Activated naive CD4-positive, alpha-beta T cell treated with anti-CD3 and anti-CD28 coated beads, Interleukin-2, amount 50 U/mL, for 72 hours (primary cell): Measurements from ENCODE around the gene FRMPD1. TPM values are rescaled to one million over a fixed set of nuclear protein-coding genes. Genes with fewer than 3 reads are reported as not detected.

Experiments
- ATAC-seq, 2 donors: fragments of 150-1000 bp; cut with Tn5 transposase; 2 replicates each; pipeline ENCODE4 v1.10.0; 2021; ENCODE audit warnings: mild to moderate bottlenecking in 2 of 2, moderate library complexity in 2 of 2
- DNase-seq, 2 donors: peaks; one replicate each; pipeline ENCODE4 v3.0.0; 2021 to 2022; ENCODE audit warnings: low spot score in 2 of 2
- H3K27ac Mint-ChIP-seq, 2 donors: one replicate each; pipeline ENCODE4 v1.8.0; 2022; ENCODE audit warnings: mild to moderate bottlenecking in 2 of 2, mixed read lengths in 2 of 2
- H3K36me3 Mint-ChIP-seq, 2 donors: one replicate each; pipeline ENCODE4 v1.8.0; 2022; ENCODE audit warnings: mixed read lengths in 2 of 2
- H3K9me3 Mint-ChIP-seq, 2 donors: one replicate each; pipeline ENCODE4 v1.8.0; 2022; ENCODE audit warnings: mixed read lengths in 2 of 2
- total RNA-seq, 2 donors: library from RNA; stranded (reverse); gene quantifications; one replicate each; pipeline ENCODE4 v1.2.3, GENCODE V29; 2022

FRMPD1 gene
- total RNA-seq, 2 donors from 2014 or later: not detected

DNA sequence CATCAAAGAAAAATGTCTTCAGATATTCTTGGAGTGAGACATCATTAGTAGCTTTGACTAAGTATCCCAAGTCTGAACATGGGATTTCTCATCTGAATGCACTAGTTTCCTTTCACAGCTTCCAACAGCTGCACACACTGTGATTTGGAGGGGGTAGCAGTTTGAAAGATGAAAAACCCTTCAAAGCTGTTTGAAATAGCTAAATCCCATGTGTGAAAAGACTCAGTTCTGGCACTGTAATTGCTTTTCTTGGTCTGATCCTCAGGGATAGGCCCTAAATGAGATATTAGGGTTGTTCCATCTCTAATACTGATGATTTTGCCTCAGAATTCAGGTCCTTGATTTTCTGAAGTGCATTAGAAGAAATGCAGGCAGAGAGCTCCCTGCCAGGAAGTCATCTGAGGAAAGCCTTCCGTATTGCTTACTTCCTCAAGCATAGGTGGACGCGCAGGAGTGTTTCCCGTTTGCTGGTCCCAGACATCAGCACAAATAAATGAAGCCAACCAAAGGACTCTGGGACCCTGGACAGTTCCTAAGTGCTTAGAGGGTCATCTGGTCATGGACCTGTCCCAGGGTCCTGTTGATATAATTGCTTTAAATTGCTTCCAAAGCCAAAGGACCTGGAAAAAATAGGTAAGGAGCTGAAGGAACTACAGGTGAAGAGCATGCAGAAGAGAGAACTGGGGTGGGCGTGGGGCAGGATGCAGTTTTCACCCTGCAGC is 25.6 kb upstream of the FRMPD1 start:
- Mint-ChIP-seq H3K36me3 (no peaks in the 10 kb centered on the region), H3K9me3 (no peaks in the 10 kb centered on the region), H3K27ac (no peak overlapping the region)
- ATAC-seq (no peak), DNase-seq (no peak)

DNA sequence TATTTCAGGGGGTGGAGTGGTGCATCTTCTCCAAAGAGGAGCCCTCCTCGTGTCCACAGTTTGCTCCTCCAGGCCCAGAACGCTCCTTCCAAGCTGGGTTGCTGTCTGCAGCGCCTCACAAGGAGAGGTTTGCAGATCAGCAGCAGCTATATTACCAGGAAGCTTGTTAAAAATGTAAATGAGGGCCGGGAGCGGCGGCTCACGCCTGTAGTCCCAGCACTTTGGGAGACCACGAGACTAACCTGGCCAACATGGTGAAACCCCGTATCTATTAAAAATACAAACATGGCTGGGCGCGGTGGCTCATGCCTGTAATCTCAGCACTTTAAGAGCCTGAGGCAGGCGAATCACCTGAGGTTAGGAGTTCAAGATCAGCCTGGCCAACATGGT is 25.0 kb upstream of the FRMPD1 start:
- ATAC-seq (no peak), DNase-seq (no peak)
- Mint-ChIP-seq H3K9me3 (no peaks in the 10 kb centered on the region), H3K27ac (no peak overlapping the region), H3K36me3 (no peaks in the 10 kb centered on the region)

DNA sequence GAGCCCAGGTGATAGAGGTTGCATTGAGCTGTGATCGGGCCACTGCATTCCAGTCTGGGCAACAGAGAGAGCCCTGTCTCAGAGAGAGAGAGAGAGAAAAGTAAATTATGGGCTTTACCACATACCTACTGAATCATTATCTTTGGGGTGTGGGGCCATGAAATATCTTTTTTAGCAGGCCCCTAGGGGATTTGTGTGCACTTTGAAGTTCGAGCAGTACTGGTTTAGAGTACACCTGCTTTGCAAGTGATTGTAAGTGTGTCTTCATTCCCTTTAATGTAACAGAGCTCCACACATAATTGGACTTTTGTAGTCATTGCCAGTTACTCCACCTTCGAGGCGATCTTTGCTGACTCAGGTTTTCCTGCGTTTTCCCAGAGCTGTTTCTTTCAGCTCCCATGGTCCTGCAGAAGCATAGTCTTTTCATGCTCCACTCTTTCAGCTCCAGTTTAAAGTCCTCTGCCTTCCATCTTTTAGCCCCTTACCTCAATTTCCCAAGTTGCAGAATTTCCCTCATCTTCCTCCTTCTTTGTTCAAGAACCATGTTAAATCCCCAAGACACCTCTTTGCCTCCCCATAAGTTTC is 24.0 kb upstream of the FRMPD1 start:
- no peaks in the 10 kb centered on the region for H3K9me3 Mint-ChIP-seq
- H3K27ac Mint-ChIP-seq: no peak overlapping the region
- ATAC-seq: no peak
- H3K36me3 Mint-ChIP-seq: no peaks in the 10 kb centered on the region
- no peak for DNase-seq

DNA sequence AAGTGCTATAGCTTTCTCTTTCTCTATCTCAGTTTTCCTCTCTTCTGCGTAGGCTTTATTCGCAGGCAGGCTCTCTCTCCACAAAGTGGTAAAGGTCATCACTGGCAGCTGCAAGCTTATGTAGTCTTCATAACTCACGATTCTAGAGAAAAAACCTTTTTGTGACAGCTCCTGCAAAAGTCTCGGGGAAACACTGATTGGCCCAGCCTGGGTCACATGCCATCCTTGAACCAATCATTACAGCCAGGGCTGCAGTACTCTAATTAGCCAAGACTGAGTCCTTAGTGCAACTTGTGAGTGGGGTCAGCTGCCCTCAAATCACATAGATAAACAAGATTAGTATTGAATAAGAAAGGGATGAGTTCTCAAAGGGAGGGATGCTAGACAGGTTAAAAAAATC is 18.3 kb upstream of the FRMPD1 start:
- Mint-ChIP-seq H3K36me3 (no peaks in the 10 kb centered on the region), H3K27ac (no peak overlapping the region)

DNA sequence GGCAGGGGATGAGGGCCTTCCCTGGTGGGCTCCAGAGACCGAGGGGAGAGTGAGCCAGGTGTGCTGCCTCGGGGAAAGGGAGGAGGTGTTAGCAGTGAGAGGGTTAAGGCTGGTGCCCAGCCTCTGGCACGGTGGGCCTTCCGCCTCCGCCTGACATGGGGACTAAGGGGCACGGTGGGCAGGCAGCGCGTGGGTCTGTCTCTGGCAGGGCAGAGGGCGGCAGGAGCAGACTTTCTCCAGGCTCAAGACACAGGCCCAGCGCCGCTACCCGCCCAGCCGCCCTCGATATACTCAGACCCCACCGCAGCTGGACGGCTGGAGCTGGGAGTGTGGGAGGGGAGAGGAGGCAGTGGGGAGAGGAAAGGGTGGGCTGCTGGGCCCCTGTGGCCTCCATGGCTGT is 14.9 kb upstream of the FRMPD1 start:
- DNase-seq (no peak), ATAC-seq (no peak)
- Mint-ChIP-seq H3K9me3 (no peaks in the 10 kb centered on the region), H3K36me3 (no peaks in the 10 kb centered on the region), H3K27ac (no peak overlapping the region)

More for the DNA sequence above, 18.3 kb upstream of the FRMPD1 start:
- H3K9me3 Mint-ChIP-seq: no peaks in the 10 kb centered on the region
- ATAC-seq (no peak), DNase-seq (no peak)

DNA sequence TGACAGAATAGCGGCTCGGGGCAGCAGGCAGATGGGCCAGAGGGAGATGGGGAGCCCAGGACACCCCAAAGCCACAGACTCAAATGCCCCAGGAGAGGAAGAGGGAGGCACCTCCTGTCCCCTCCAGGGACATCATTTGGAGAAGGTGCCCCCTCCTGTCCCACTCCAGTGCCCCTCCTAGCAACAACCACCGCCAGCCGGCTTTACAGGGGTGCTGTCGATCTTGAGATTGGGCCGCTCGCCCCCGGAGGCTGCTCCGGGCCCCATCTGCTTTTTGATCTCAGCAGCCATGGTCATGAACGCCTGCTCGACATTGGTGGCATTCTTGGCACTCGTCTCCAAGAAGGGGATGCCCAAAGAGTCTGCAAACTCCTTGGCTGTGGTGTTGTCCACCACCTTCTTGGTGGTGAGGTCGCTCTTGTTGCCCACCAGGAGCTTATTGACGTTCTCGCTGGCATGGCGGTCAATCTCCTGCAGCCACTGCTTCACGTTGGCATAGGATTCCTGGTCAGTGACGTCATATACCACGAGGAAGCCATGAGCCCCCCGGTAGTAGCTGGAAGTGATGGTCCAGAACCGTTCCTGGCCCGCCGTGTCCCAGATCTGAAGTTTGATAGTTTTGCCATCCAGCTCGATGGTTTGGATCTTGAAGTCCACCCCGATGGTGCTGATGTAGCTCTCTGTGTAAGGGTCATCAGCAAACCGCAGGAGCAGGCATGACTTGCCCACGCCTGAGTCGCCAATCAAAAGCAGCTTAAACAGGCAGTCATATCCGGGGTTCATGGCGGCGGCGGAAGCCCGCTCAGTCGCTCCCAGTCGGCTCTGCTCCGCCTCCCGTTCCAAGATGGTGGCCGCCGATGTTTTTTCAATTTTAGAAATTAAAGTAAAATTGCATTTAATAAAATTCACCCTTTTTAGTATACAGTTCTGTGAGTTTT is 14.0 kb upstream of the FRMPD1 start:
- DNase-seq (no peak), ATAC-seq (no peak)
- no peaks in the 10 kb centered on the region for H3K9me3 Mint-ChIP-seq
- H3K36me3 Mint-ChIP-seq: no peaks in the 10 kb centered on the region
- no peak overlapping the region for H3K27ac Mint-ChIP-seq

DNA sequence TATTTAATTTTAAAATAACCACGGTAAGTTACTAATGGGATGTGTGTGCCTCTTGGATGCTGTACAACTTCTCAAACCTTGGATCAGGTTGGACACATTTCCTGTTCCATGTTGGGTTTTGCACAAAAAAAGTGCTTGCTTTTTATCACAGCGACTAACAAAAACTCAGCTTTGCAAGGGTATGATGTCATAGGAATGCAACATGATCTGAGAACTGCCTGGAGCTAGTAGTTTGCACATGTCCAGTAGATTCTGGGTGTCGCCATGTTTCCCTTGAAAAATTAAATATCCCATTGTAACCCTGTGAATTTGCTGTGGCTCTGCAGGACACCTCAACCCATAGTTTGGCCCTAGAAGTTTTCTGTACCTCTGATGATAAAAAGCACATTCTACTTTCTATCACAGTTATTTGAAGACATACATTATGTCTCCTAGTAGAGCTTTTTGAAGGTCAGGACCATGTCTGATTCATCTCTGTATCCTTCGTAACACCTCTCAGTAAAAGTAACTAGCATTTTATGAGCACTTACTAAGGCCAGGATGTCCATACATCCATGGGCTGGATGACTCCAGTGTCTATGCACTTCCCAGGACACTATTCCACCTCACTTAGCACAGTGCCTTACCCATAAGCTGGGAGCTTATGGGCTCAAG is 11.5 kb upstream of the FRMPD1 start:
- Mint-ChIP-seq H3K36me3 (no peaks in the 10 kb centered on the region), H3K27ac (no peak overlapping the region), H3K9me3 (no peaks in the 10 kb centered on the region)
- DNase-seq (no peak), ATAC-seq (no peak)

DNA sequence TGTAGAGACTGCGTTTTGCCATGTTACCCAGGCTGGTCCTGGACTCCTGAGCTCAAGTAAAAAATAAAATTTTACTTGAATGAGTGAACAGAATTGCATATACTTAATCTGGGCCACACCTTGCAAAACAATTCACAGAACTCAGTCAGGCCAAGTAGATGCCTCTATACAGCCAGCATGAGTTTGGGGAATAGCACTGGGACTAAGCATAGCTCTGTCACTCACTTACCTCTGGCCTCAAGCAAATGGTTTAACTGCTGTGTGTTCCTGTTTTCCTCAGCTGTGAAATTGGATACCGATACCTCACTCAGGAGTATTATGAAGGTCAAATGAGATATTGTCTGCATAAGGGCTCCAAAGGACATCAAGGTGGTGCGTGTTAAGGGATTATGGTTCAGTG is 10.9 kb upstream of the FRMPD1 start:
- Mint-ChIP-seq H3K36me3 (no peaks in the 10 kb centered on the region), H3K9me3 (no peaks in the 10 kb centered on the region), H3K27ac (no peak overlapping the region)
- no peak for ATAC-seq
- no peak for DNase-seq

DNA sequence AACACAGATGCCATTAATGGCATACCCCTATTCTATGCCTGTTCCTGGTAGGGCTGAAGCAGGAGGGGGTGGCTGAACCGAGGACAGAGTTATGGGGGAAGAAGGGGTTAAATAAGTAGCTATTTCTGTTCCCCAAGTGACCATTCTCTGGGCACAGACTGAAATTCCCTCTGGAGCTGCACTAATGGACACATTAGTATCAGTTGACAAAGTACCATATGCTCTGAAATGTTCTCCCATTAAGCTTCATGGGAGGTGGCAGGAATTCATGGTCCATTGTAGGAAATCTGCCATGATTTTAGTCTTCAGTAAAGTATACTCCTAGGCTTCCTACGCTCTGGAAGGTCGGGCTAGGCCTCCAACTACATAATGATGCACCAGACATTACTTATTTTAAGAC is 10.5 kb upstream of the FRMPD1 start:
- Mint-ChIP-seq H3K9me3 (no peaks in the 10 kb centered on the region), H3K27ac (no peak overlapping the region), H3K36me3 (no peaks in the 10 kb centered on the region)
- no peak for DNase-seq
- ATAC-seq: no peak

DNA sequence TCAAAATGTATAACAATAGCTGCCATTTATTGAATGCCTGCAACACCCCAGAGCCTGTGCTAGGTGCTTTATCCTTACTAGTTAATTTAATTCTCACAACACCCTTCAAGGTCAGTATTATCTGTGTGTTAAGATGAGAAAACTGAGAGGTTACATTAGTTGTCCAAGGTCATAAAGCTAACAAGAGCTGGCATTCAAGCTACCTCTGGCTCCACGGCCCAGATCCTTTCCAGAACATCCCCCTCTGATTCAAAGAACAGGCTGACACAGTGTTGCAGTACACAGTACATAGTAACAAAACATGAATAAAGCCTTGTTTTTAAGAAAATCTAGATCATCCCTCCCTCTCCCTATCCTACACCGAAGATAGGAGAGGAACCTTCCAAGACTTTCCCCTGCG is 9.4 kb upstream of the FRMPD1 start:
- Mint-ChIP-seq H3K36me3 (no peaks in the 10 kb centered on the region), H3K9me3 (no peaks in the 10 kb centered on the region), H3K27ac (no peak overlapping the region)
- ATAC-seq (no peak), DNase-seq (no peak)

DNA sequence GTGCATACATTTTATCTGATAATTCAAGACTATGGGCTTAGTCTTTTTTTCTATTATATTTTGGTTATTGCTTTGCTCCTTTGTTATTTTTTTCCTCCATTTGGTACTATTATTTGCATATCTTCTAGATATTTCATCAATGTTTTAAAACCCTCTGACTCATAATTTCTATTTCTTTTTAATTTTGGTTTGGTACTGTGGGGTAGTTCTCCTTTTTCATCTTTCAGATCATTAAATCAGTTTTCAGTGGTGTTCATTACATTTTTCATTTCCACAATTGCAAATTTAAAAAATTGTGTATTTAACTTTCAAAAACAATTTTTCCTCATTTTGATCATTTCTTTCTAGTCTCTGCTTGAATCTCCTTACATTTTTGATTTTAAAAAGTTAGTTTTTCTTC is 7.5 kb upstream of the FRMPD1 start:
- Mint-ChIP-seq H3K36me3 (no peaks in the 10 kb centered on the region), H3K27ac (no peak overlapping the region), H3K9me3 (no peaks in the 10 kb centered on the region)
- ATAC-seq: no peak
- DNase-seq: no peak

DNA sequence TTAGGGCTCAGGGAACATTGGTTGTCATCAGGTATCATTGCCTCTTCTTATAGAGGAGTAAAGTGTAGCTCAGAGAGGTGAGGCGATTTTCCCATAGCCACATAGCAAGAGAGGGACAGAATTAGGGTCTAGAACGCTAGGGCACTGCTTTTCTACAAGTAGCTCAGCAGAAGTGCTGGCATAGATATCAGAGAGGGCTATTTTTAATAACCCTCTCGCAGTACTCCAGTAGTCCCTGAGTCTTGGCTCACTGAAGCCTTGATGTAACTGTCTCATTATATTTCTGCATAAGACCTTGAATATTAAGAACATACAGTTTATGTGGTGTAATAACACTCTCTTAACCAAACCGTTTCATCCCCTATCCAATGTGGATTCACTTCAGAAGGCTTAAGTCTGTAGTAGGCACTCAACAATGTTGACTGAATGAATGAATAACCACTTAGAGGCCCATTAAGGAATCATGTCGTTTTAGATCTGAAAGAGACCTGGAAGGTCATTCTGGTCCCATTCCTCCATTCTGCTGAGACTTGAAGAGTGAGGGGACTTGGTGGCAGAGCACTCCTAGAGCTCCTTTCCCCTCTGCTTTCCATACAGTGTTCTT is 4.7 kb upstream of the FRMPD1 start:
- H3K9me3 Mint-ChIP-seq: no peaks in the 10 kb centered on the region
- DNase-seq (no peak), ATAC-seq (no peak)
- no peak overlapping the region for H3K27ac Mint-ChIP-seq
- H3K36me3 Mint-ChIP-seq: peaks cover 0 to 5% of the 10 kb centered on the region in 2 donors

DNA sequence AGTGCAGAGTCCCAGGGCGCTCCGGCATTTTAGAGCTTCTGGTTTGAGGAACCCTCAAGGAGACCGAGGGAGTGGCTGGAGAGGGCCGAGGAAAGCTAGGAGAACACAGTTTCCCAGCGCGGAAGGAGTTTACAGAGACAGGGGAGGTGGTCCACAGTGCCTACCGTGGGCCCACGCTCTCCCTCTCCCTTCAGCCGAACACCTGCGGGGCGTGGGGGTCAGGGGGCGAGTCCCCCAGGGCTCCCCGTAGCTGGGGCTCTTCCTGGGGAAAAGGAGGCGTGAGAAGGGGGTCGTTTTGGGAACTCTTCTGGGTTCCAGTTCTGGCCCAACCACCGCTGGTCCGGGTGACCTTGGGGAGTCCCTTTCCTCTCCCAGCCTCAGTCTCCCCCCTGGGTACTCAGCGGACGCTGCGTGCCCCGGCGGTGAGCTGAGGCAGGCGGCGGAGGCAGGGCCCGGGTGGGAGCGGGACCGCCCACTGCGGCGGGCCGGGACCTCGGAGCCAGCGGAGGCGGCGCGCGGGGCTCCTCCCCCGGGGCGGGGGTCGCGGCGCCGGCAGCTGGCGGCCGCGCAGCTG is 368 bp upstream of the FRMPD1 start:
- peaks cover 0 to 5% of the 10 kb centered on the region in 2 donors for H3K36me3 Mint-ChIP-seq
- DNase-seq (no peak), ATAC-seq (no peak)
- no peaks in the 10 kb centered on the region for H3K9me3 Mint-ChIP-seq
- no peak overlapping the region for H3K27ac Mint-ChIP-seq

DNA sequence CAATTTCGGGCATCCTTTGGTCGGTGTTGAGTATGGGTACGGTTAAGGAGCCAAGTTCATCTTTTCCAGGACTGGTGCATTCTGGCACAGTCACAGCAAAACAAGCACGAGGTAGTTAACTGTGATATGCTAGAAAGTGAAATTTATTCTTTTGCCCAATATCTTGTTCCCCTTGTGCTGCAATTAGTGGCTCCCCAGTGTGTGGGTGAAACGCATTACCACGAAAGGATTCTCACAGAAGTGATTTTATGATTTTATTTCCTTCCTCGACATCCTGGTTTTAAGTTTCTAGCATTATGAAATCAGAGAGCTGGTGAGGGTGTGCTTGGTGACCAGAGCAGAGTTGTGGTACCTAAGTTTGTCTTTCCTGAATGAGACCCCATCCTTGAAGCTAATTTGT is 1.5 kb downstream of the FRMPD1 start:
- peaks cover 0 to 5% of the 10 kb centered on the region in 2 donors for H3K36me3 Mint-ChIP-seq
- no peaks in the 10 kb centered on the region for H3K9me3 Mint-ChIP-seq
- ATAC-seq (no peak), DNase-seq (no peak)
- no peak overlapping the region for H3K27ac Mint-ChIP-seq

DNA sequence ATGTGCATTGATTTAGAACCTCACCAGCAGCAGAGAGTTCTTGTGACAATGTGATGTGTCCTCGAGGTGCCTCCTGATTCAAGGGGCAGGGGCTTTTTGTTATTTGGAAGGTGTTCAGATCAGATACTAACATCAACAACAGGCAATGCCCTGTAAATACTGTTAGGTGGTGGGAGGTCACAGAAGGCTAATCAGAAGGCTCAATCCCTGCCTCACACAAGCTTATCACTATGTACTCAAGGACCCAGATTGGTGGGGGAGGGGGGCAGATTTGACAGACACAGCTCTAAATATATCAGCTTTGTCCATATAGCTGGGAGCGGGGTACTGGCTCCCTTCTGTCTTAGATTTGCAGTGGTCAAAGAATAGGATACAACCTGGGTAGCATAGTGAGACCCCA is 2.6 kb downstream of the FRMPD1 start:
- DNase-seq: no peak
- H3K27ac Mint-ChIP-seq: no peak overlapping the region
- H3K36me3 Mint-ChIP-seq: peaks cover 0 to 5% of the 10 kb centered on the region in 2 donors
- no peak for ATAC-seq
- no peaks in the 10 kb centered on the region for H3K9me3 Mint-ChIP-seq

DNA sequence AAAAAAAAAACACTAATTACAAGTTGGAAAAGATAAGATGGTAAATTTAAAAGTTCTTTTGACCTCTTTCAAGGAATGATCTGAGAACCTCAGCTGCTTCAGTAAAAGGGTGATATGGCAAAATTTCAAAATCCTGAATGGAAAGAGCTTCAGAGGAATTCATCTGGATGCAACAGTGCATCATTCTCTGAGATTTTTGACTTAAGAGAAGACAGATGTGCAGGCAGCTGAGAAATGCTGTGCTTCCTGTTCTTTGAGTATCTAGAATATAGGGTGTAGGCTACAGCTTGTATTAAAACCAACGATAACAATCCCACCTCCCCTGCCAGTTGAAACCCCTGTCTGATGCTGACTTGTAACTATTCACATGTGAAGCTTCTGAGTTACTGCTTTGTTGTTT is 6.2 kb downstream of the FRMPD1 start:
- Mint-ChIP-seq H3K9me3 (no peaks in the 10 kb centered on the region), H3K27ac (no peak overlapping the region), H3K36me3 (no peaks in the 10 kb centered on the region)
- no peak for DNase-seq
- no peak for ATAC-seq
